ENCODE measurements around the gene GSG1L2.

Gene GSG1L2

GRCh38 chr17:9755083-9755482 lies 66.8 kb downstream of the GSG1L2 start:
- Mint-ChIP-seq H3K9me3 (no peaks in the 10 kb centered on the region), H3K27ac (no peak overlapping the region), H3K36me3 (ENCODE audit: low read depth) (no peaks in the 10 kb centered on the region), H3K4me3 (no peak overlapping the region), H3K27me3 (peaks cover 50% of the 10 kb centered on the region), H3K4me1 (ENCODE audit: low read depth) (no peaks in the 10 kb centered on the region)
- DNase-seq: no peak

Data from activated T-cell treated with anti-CD3 and anti-CD28 coated beads, Interleukin-2, amount 50 U/mL, for 24 hours (primary cell).